H9 (cell line): ENCODE measurements around the gene DGLUCY. TPM values are rescaled to one million over a fixed set of nuclear protein-coding genes. Genes with fewer than 3 reads are reported as not detected.

Experiments used
- DNase-seq: peaks from one replicate; pipeline ENCODE4 v3.0.0-alpha.2; 2017
- H2AFZ ChIP-seq: one replicate; pipeline ENCODE4 v1.6.1; 2013; ENCODE audit warnings: mild to moderate bottlenecking, low read length, control low read depth, moderate library complexity
- H2AK5ac ChIP-seq: 2 replicates; pipeline ENCODE4 v1.6.1; 2013; ENCODE audit warnings: low read length, control low read depth, mixed read lengths; ENCODE audit not compliant: insufficient read length
- H2BK120ac ChIP-seq: one replicate; pipeline ENCODE4 v1.6.1; 2013; ENCODE audit warnings: low read depth, mild to moderate bottlenecking, low read length, control low read depth, inconsistent platforms; ENCODE audit not compliant: poor library complexity, severe bottlenecking
- H2BK12ac ChIP-seq: 2 replicates; pipeline ENCODE4 v1.6.1; 2013; ENCODE audit warnings: low read length, control low read depth, mixed read lengths, low read depth; ENCODE audit not compliant: insufficient read length
- H2BK15ac ChIP-seq: 2 replicates; pipeline ENCODE4 v1.6.1; 2013; ENCODE audit warnings: low read depth, low read length, control low read depth
- H2BK20ac ChIP-seq: one replicate; pipeline ENCODE4 v1.6.1; 2013; ENCODE audit warnings: low read depth, mild to moderate bottlenecking, low read length, control low read depth, inconsistent platforms; ENCODE audit not compliant: poor library complexity, severe bottlenecking
- H2BK5ac ChIP-seq: 2 replicates; pipeline ENCODE4 v1.6.1; 2013; ENCODE audit warnings: low read length, control low read depth, mixed read lengths; ENCODE audit not compliant: insufficient read length
- H3K14ac ChIP-seq: 2 replicates; pipeline ENCODE4 v1.6.1; 2013; ENCODE audit warnings: low read length, control low read depth; ENCODE audit not compliant: insufficient read depth
- H3K18ac ChIP-seq: 2 replicates; pipeline ENCODE4 v1.6.1; 2013; ENCODE audit warnings: low read depth, mild to moderate bottlenecking, mixed read lengths, low read length, control low read depth; ENCODE audit not compliant: insufficient read length
- H3K23ac ChIP-seq: 2 replicates; pipeline ENCODE4 v1.6.1; 2013; ENCODE audit warnings: low read length, control low read depth, mixed read lengths, low read depth; ENCODE audit not compliant: insufficient read length
- H3K23me2 ChIP-seq: 2 replicates; pipeline ENCODE4 v1.6.1; 2013; ENCODE audit warnings: low read depth, mild to moderate bottlenecking, mixed read lengths, low read length, control low read depth; ENCODE audit not compliant: insufficient read length, poor library complexity, severe bottlenecking
- H3K27ac ChIP-seq: 2 replicates; pipeline ENCODE4 v1.5.1; 2013; ENCODE audit warnings: low read length, control low read depth, mixed read lengths, low read depth; ENCODE audit not compliant: insufficient read length
- H3K27me3 ChIP-seq: 2 replicates; pipeline ENCODE4 v1.6.1; 2013; ENCODE audit warnings: low read length, control low read depth, inconsistent platforms; ENCODE audit not compliant: insufficient read depth
- H3K4ac ChIP-seq: 2 replicates; pipeline ENCODE4 v1.6.1; 2013; ENCODE audit warnings: low read depth, mild to moderate bottlenecking, control low read depth, inconsistent platforms, low read length, moderate library complexity
- H3K4me1 ChIP-seq: 2 replicates; pipeline ENCODE4 v1.6.1; 2013; ENCODE audit warnings: low read length, control low read depth, inconsistent platforms; ENCODE audit not compliant: insufficient read depth
- H3K4me2 ChIP-seq: 2 replicates; pipeline ENCODE4 v1.6.1; 2013; ENCODE audit warnings: low read length, control low read depth, mixed read lengths; ENCODE audit not compliant: insufficient read length, insufficient read depth
- H3K56ac ChIP-seq: 2 replicates; pipeline ENCODE4 v1.6.1; 2013; ENCODE audit warnings: low read depth, mild to moderate bottlenecking, mixed read lengths, low read length, control low read depth; ENCODE audit not compliant: insufficient read length
- H3K79me1 ChIP-seq: 2 replicates; pipeline ENCODE4 v1.6.1; 2013; ENCODE audit warnings: low read depth, mild to moderate bottlenecking, moderate library complexity, low read length, control low read depth, inconsistent platforms; ENCODE audit not compliant: insufficient read depth, poor library complexity, severe bottlenecking
- H3K79me2 ChIP-seq: 2 replicates; pipeline ENCODE4 v1.6.1; 2013; ENCODE audit warnings: low read length, control low read depth, inconsistent platforms; ENCODE audit not compliant: insufficient read depth
- H3K9ac ChIP-seq: 2 replicates; pipeline ENCODE4 v1.6.1; 2013; ENCODE audit warnings: low read length, control low read depth, mixed read lengths; ENCODE audit not compliant: insufficient read length; ENCODE audit errors: extremely low read depth
- H3K9me3 ChIP-seq: one replicate; pipeline ENCODE4 v1.6.1; 2013; ENCODE audit warnings: low read depth, low read length, inconsistent platforms; ENCODE audit not compliant: control insufficient read depth
- H3T11ph ChIP-seq: one replicate; pipeline ENCODE4 v1.6.1; 2013; ENCODE audit warnings: mild to moderate bottlenecking, low read length, control low read depth, inconsistent platforms
- H4K20me1 ChIP-seq: one replicate; pipeline ENCODE4 v1.6.1; 2013; ENCODE audit not compliant: control insufficient read depth, insufficient read length, insufficient read depth
- H4K5ac ChIP-seq: 2 replicates; pipeline ENCODE4 v1.6.1; 2013; ENCODE audit warnings: low read depth, mild to moderate bottlenecking, mixed read lengths, low read length, control low read depth; ENCODE audit not compliant: insufficient read length
- H4K8ac ChIP-seq: replicated peaks from 2 replicates; pipeline ENCODE4 v1.6.1; 2013; ENCODE audit warnings: low read length, control low read depth, mixed read lengths, low read depth; ENCODE audit not compliant: insufficient read length
- H4K91ac ChIP-seq: 2 replicates; pipeline ENCODE4 v1.6.1; 2013; ENCODE audit warnings: low read depth, mild to moderate bottlenecking, moderate library complexity, mixed read lengths, low read length, control low read depth; ENCODE audit not compliant: insufficient read length
- H3K27ac Mint-ChIP-seq, 3 experiments: 2 replicates in 2 of 3; 3 replicates in 1 of 3; pipeline ENCODE4 v1.8.0; 2020 to 2021; ENCODE audit warnings: mixed read lengths in 3 of 3, mild to moderate bottlenecking in 1 of 3, moderate library complexity in 1 of 3
- H3K27me3 Mint-ChIP-seq: 2 replicates; pipeline ENCODE4 v1.8.0; 2021; ENCODE audit warnings: low read depth, mild to moderate bottlenecking, moderate library complexity, mixed read lengths
- H3K36me3 Mint-ChIP-seq, 3 experiments: 2 replicates in 2 of 3; 3 replicates in 1 of 3; pipeline ENCODE4 v1.8.0; 2020 to 2021; ENCODE audit warnings: low read depth in 3 of 3, mixed read lengths in 3 of 3; ENCODE audit not compliant: insufficient read depth in 1 of 3
- H3K4me1 Mint-ChIP-seq, 2 experiments: 2 replicates each; pipeline ENCODE4 v1.8.0; 2020; ENCODE audit warnings: mixed read lengths in 2 of 2
- H3K4me3 Mint-ChIP-seq, 2 experiments: 2 replicates in 1 of 2; 3 replicates in 1 of 2; pipeline ENCODE4 v1.8.0; 2020 to 2021; ENCODE audit warnings: mild to moderate bottlenecking in 2 of 2, mixed read lengths in 2 of 2, moderate library complexity in 1 of 2
- H3K9me3 Mint-ChIP-seq, 2 experiments: 2 replicates in 1 of 2; 3 replicates in 1 of 2; pipeline ENCODE4 v1.8.0; 2020; ENCODE audit warnings: mild to moderate bottlenecking in 2 of 2, mixed read lengths in 2 of 2, moderate library complexity in 1 of 2
- WGBS: extraction: QIAGEN DNeasy Blood & Tissue Kit; methylation state at CpG from one replicate; pipeline ENCODE4 v1.1.7; 2013; ENCODE audit warnings: missing lambda C conversion rate, low lambda C conversion rate, mixed read lengths; ENCODE audit not compliant: insufficient read length; ENCODE audit errors: extremely low coverage; 5-methylcytosine and 5-hydroxymethylcytosine counted together
- total RNA-seq: library from RNA; stranded (reverse); gene quantifications from 2 replicates; pipeline ENCODE4 v1.2.1, GENCODE V29; 2021
- TF ChIP-seq, protein P1 (sequence below): fragments of 200-600 bp; sonication (generic); conservative IDR thresholded peaks from 3 replicates; pipeline ENCODE4 v1.8.0; 2021; ENCODE audit warnings: antibody characterized with exemption, mild to moderate bottlenecking

The DGLUCY gene
- total RNA-seq, 1 experiment from 2014 or later = 29.6 TPM

GRCh38 chr14:91229743-91230200 lies 115.9 kb downstream of the DGLUCY start:
- H2BK120ac ChIP-seq = no peak overlapping the region
- Mint-ChIP-seq H3K4me3 (no peak overlapping the region), H3K27ac (no peak overlapping the region; a peak in 1 of 7 replicates), H3K36me3 (peaks cover 12 to 19% (median 14%) of the 10 kb centered on the region in 3 experiments), H3K4me1 (peaks cover 17 to 19% of the 10 kb centered on the region in 2 experiments), H3K27me3 (peaks cover 11% of the 10 kb centered on the region), H3K9me3 (peaks cover 10 to 16% of the 10 kb centered on the region in 2 experiments; a peak in 4 of 5 replicates)
- H3K4ac ChIP-seq = no peak overlapping the region
- H4K8ac ChIP-seq = no peak overlapping the region
- H2AFZ ChIP-seq = no peak overlapping the region
- no peak overlapping the region for H2BK20ac ChIP-seq
- H4K5ac ChIP-seq = no peak overlapping the region
- no peak overlapping the region for H3T11ph ChIP-seq
- no peak overlapping the region for H2AK5ac ChIP-seq
- no peak overlapping the region for H4K91ac ChIP-seq
- H3K23me2 ChIP-seq = no peaks in the 10 kb centered on the region
- H3K27ac ChIP-seq = no peak overlapping the region
- no peak overlapping the region for H2BK12ac ChIP-seq
- no peak overlapping the region for H3K23ac ChIP-seq
- no peak overlapping the region for H3K14ac ChIP-seq
- no peaks in the 10 kb centered on the region for H4K20me1 ChIP-seq
- no peak overlapping the region for H2BK5ac ChIP-seq
- H3K56ac ChIP-seq = no peak overlapping the region
- no peak overlapping the region for H2BK15ac ChIP-seq
- H3K4me2 ChIP-seq = no peak overlapping the region
- H3K9me3 ChIP-seq = no peaks in the 10 kb centered on the region
- no peaks in the 10 kb centered on the region for H3K79me2 ChIP-seq
- H3K18ac ChIP-seq = no peak overlapping the region
- TF ChIP-seq, protein P1, sequence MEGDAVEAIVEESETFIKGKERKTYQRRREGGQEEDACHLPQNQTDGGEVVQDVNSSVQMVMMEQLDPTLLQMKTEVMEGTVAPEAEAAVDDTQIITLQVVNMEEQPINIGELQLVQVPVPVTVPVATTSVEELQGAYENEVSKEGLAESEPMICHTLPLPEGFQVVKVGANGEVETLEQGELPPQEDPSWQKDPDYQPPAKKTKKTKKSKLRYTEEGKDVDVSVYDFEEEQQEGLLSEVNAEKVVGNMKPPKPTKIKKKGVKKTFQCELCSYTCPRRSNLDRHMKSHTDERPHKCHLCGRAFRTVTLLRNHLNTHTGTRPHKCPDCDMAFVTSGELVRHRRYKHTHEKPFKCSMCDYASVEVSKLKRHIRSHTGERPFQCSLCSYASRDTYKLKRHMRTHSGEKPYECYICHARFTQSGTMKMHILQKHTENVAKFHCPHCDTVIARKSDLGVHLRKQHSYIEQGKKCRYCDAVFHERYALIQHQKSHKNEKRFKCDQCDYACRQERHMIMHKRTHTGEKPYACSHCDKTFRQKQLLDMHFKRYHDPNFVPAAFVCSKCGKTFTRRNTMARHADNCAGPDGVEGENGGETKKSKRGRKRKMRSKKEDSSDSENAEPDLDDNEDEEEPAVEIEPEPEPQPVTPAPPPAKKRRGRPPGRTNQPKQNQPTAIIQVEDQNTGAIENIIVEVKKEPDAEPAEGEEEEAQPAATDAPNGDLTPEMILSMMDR = no peak
- no CpG with 5 or more reads among the region's 6 CpGs for WGBS
- DNase-seq = no peak
- H3K79me1 ChIP-seq = no peaks in the 10 kb centered on the region
- no peaks in the 10 kb centered on the region for H3K27me3 ChIP-seq
- no peak overlapping the region for H3K9ac ChIP-seq
- peaks cover 4% of the 10 kb centered on the region for H3K4me1 ChIP-seq
